ENCODE results near the gene RRP7A.
A peak's percentile ranks its signal among the peaks of the same experiment; 100 is the strongest.
"Not testable (repeated sequence)": the region's sequence is repeated elsewhere in the genome, so short reads cannot be mapped to it uniquely, and the experiment has no call there.

RRP7A gene, protein sequence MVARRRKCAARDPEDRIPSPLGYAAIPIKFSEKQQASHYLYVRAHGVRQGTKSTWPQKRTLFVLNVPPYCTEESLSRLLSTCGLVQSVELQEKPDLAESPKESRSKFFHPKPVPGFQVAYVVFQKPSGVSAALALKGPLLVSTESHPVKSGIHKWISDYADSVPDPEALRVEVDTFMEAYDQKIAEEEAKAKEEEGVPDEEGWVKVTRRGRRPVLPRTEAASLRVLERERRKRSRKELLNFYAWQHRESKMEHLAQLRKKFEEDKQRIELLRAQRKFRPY

DNA sequence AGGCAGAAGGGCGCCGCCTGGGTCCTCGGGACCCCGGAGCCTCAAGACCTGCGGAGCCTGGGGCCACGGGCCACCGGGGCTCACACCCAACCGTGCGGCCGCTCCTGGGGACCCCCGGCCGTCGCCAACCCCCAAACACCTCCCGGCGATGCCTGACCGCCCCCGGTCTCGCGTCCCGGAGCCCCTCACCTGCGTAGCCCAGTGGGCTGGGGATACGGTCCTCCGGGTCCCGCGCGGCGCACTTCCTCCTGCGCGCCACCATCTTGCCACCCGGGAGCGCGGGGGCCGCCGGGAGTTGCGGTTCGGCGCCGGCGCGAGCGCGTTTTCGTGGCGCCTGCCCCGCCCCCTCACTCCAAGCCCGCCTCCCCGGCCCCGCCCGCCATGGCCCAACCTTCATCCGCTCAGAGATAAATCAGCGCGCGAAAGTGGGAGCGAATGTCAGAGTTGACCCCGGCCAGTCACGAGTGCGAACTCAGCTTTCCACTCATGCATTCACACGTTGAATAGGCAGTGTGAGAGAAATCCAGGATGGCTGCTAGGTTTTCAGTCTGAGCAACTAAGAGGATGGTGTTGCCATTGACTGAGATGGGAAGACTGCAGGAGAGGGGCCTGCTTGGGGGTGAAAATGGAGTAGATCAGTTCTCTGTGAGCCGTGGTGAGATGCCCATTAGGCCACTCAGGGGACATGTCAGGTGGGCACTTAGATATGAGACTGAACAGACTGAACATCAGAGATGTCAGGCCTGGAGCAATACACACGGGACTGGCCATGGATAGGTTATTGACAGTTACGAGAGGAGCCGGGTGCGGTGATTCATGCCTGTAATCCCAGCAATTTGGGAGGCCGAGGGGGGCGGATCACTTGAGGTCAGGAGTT lies at the start of gene RRP7A:
RRP7A (minus strand) TSS at position 272 of the 877 bp plus-strand sequence; CDS start at position 262, 10 bp downstream.
- peak; percentile 62 to 68 for DNase-seq (ENCODE audit: low read depth in 2 of 2)

DNA sequence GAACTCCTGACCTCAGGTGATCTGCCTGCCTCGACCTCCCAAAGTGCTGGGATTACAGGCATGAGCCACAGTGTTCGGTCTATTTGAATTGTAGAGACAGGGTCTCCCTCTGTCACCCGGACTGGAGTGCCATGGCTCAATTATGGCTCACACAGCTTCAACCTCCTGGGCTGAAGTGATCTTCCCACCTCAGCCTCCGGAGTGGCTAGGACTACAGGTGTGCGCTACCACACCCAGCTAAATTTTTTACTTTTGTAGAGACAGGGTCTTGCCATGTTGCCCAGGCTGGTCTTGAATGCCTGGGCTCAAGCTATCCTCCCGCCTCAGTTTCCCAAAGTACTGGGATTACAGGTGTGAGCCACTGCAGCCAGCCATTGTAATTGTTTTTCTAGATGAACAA lies 48.4 kb upstream of the RRP7A start:
- not testable (repeated sequence) for DNase-seq (ENCODE audit: low read depth in 2 of 2)

DNA sequence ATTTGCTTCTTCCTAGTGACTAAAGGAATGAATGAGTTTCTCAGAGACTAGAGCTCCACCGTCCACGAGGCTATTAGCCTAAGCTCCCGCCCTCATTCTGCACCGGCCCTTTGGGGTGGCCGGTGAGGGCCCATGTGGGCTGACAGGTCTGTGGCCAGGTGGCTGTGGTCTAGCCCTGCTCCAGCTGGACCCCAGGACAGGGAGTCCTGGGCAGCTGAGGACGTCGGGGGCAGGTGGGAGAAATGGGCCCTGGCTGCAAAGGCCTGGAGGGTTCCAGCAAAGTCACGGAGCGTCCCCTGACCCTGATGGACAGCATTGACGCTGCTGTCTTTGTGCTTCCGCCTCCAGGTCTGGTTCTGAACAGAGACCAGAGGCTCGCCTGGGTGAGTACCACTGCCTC lies 46.4 kb upstream of the RRP7A start:
- no peak for DNase-seq (ENCODE audit: low read depth in 2 of 2)

DNA sequence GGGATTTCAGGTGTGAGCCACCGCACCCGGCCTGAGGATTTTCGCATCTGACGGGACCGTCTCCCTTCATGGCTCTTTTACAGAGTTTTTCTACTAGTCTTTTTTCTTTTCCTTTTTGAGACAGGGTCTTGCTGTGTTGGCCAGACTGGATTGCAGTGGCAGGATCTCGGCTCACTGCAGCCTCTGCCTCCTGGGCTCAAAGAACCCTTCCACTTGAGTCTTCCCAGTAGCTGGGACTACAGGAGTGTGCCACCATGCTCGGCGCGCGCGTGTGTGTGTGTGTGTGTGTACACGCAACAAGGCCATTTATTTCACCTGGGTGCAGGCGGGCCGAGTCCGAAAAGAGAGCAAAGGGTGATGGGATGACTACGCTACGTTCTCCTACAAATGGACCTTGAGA lies 45.1 kb upstream of the RRP7A start:
- no peak for DNase-seq (ENCODE audit: low read depth in 2 of 2)

DNA sequence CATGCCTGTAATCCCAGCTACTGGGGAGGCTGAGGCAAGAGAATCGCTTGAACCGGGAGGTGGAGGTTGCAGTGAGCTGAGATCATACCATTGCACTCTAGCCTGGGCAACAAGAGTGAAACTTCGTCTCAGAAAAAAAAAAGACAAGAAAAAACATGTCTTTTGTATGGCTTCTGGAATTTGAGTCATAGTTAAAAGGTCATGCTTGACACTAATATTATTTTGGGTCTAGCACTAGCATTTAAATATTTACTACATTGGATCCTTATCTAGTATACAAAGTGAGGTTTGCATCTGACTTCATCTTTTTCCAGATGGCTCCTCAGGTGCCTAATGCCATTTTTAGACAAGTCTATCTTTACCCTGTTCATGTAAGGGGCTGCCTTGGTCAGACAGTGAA lies 44.3 kb upstream of the RRP7A start:
- DNase-seq (ENCODE audit: low read depth in 2 of 2), result not testable (repeated sequence)

DNA sequence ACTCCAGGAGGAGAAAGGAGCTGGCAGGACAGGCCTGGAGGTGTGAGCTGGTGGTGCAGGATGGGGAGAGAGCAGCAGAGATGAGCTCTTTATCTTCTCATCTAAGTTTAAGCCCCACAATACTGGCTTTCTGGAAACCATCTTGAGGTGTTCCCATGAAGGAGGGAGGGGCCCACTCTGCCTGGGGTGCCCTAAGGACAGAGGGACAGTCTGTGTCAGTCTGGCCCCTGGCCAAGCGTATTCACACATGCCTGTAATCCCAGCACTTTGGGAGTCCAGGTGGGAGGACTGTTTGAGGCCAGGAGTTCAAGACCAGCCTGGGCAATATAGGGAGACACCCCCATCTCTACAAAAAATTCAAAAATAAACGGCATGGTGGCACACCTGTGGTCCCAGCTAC lies 43.1 kb upstream of the RRP7A start:
- no peak for DNase-seq (ENCODE audit: low read depth in 2 of 2)

DNA sequence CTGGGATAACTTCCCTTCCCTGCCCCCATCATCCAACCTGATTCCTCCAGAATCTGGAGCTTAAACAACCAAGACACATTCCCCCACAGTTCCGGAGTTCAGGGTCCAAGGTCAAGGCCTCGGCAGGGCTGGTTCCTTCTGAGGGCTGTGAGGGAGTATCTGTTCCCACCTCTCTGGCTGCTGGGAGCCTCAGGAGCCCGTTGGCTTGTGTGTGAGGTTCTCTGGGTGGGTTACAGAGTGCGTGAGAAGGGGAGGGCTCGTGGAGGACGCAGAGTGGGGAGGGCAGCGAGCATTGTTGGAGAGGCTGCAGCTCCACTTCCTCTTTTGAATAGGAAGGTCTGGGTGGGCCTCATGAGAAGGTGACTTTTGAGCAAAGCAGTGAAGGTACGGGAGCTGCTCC lies 42.7 kb upstream of the RRP7A start:
- no peak for DNase-seq (ENCODE audit: low read depth in 2 of 2)

DNA sequence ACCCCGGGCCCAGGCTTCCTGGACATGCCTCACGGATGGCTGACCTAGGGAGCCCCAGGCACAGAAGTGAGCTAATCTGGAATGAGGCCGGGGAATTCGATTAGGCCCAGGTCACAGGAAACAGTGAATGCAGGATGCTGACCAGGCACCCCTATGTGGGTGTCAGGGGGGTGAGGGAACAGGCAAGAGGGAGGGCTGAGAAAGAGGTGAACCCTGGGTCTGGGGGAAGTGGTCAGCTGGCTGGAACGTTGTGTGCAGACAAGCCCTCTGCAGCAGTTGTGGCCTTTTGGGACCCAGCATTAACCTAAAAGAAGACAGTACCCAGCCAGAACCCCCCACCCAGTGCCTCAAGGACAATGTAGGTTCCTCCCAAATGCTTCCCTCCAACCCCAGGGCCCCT lies 42.3 kb upstream of the RRP7A start:
- DNase-seq (ENCODE audit: low read depth in 2 of 2), result no peak

DNA sequence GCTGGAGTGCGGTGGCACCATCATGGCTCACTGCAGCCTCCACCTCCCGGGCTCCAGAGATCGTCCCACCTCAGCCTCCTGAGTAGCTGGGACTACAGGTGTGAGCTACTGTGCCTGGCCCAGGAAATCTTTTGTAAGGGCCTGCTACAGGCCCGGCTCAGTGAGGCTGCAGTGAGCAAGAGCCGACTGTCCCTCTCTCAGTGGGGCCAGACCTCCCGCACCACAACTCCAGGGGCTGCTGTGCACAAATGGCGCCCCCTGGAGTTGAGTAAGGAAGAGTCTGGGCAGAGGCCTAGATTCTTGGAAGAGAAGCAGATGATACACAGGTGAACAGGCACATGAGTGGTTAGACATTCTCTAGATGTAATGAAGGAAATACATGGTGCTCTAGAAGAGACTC lies 41.2 kb upstream of the RRP7A start:
- DNase-seq (ENCODE audit: low read depth in 2 of 2), result no peak

DNA sequence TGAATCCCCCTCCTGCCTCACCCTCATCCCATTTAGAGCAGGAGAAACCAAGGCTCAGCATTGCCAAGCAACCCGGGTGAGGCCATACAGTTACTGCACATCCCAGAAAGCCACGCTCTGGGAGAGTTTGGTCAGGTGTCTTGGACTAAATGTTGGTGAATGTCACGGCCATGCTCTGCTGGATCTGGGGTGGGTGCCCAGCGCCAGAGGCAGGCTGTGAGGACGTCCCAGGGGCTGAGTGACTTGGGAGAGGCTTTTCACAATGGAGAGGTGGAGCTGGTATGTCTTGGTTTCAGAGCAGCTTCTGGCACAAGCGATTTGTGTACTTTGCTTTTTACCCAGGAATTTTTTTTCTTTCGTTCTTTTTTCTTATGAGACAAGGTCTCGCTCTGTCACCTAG lies 40.8 kb upstream of the RRP7A start:
- no peak for DNase-seq (ENCODE audit: low read depth in 2 of 2)

DNA sequence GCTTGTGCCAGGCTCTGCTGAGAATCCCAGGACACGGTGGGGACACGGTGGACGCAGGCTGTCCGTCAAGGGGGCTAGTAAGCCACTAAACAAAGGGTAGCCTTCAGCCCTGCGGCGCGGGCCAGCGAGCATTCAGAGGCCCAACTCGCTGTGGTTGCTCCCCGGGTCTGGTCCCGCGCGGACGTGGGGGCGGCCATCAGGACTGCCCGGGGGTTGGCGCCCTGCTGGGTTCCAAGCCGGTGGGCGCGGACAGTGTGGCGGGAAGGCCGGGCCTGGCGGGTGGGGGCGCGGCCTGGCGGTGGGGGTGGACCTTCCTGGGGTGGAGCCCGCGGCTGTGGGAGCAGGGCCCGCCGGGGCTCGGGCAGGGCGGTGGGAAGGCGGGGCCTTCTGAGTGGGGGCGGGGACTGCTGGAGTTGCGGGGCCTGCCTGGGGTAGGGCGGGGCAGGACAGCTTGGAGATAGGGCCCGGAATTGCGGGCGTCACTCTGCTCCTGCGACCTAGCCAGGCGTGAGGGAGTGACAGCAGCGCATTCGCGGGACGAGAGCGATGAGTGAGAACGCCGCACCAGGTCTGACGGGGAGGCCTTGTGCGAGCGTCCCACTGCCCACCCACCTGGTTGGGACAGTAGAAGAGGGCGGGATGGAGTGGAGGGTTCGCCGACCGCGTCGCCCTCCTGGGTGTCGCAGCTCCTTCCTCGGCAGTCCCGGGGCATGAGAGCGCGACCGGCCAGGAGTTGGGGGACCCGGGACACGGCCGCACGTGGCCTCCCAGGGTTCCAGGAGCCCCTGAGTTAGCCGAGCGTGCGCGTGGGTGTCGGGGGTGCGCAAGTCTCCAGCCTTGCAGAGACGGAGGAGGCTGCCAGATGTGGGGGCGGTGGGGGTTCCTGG lies 34.1 kb upstream of the RRP7A start, which contains the start of gene SERHL2:
SERHL2 (plus strand) TSS at position 482 of the 887 bp plus-strand sequence; CDS start at position 547, 65 bp downstream.
- DNase-seq (ENCODE audit: low read depth in 2 of 2), result peak; percentile 57 to 63

DNA sequence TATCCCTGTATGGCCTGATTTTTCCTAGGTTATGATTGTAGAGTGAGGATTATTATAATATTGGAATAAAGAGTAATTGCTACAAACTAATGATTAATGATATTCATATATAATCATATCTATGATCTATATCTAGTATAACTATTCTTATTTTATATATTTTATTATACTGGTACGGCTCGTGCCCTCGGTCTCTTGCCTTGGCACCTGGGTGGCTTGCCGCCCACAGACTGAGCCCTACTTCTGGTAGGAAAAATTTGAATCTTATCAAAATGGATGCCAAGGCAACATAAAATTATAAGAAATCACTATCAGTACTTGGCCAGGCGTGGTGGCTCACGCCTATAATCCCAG lies 32.7 kb upstream of the RRP7A start:
- not testable (repeated sequence) for DNase-seq (ENCODE audit: low read depth in 2 of 2)

DNA sequence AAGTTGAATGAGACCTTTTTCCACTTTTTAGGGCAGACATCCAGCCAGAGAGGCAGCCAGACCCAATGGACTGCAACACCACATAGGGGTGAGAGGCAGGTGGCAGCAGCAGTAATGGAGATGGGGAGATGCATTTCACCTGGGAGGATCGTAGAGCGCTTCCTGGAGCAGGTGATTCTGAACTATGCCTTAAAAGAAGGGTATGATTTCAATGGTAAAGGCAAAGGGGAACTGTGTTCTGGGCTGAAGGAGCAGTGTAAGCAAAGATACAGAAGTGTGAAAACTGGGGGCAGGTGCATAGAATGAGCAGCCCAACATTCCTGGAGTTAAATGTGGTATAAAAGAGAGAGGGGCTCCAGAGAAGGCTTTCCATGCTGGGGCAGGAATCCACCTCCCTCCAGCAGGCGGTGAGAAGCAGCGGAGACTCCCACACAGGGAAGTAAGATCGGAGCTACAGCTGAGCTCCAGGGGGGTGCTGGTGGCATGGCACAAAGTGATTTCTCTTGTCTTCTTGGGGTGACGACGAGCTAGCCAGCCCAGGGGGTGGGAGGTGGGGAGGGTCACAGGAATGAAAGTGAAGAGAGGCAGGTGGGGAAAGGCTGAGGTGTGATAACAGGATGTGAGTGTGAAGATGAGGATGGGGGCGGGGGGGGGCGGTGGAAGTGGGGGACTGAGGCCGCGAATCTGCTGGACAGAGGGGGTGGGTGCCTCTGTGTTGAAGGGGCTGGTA lies 29.9 kb upstream of the RRP7A start:
- DNase-seq (ENCODE audit: low read depth in 2 of 2), result no peak

DNA sequence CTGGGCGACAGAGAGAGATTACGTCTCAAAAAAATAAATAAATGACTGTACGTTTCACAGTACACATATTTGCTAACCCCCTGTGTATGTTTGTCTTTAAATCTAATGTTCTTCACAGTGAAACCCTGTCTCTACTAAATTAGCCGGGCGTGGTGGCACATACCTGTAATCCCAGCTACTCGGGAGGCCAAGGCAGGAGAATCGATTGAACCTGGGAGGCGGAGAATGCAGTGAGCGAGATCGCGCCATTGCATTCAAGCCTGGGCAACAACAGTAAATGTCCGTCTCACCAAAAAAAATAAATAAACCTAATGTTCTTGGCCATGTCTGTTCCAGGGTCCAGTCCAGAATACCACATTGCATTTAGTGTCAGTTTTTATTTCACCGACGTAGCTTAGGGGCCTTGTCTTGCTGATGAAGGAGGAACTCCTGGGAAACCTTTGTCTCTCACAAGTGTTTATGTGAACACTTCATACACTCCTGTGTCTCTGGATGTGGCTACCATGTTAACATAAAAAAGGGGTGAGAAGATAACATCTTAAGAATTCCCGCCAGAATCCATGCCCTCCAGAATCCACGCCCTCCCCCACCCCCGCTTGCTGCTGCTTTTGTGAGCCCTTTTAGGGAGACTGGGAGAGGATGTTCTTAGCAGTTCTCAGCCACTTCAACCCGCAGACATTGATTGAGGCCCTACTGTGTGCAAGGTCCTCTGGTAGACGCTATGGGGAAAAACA lies 29.2 kb upstream of the RRP7A start:
- no peak for DNase-seq (ENCODE audit: low read depth in 2 of 2)

DNA sequence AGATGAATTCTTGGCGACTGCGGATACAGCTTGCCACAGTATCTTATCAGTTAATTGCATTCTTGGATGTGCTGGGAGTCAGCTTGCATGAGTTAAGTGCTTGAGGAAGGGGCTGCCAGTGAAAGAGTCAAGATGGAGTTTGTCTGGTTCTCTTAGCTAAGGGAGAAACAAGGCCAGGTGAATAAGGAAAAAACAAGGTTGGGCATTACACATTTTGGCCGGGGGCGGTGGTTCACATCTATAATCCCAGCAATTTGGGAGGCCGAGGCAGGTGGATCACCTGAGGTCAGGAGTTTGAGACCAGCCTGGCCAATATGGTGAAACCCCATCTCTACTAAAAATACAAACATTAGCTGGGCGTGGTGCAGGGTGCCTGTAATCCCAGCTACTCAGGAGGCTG lies 28.5 kb upstream of the RRP7A start:
- not testable (repeated sequence) for DNase-seq (ENCODE audit: low read depth in 2 of 2)

DNA sequence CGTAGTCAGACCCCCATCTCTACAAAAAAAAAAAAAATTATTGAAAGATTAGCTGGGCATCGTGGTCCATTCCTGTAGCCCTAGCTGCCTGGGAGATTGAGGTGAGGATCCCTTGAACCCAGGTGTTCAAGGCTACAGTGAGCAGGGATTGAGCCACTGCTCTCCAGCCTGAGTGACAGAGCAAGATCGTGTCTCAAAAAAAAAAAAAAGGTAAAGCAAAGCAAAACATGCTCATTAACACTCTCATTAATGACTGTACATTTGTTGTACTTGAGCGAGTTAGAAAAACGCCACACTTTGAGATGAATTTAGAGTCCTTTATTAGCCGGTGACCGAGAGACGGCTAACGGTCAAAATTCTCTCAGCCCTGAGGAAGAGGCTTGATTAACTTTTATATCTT lies 28.0 kb upstream of the RRP7A start:
- no peak for DNase-seq (ENCODE audit: low read depth in 2 of 2)

DNA sequence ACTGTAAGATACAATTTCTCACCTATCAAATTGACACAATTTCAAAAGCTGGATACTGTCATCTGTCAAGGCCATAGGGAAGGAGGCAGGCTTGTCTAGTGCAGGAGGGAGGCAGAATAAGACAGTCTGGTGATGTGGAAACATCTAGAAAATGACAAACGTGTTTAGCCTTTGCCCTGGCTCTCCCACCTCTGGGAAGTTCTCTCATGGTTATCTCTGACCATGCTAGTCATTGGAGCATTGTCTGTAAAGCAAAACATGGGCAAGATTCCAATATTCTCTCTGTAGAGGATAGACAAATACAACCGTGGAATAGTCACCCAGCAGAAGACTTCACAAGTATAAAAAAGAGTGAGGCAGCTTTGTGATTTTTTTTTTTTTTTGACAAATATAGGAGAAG lies 25.1 kb upstream of the RRP7A start:
- no peak for DNase-seq (ENCODE audit: low read depth in 2 of 2)

DNA sequence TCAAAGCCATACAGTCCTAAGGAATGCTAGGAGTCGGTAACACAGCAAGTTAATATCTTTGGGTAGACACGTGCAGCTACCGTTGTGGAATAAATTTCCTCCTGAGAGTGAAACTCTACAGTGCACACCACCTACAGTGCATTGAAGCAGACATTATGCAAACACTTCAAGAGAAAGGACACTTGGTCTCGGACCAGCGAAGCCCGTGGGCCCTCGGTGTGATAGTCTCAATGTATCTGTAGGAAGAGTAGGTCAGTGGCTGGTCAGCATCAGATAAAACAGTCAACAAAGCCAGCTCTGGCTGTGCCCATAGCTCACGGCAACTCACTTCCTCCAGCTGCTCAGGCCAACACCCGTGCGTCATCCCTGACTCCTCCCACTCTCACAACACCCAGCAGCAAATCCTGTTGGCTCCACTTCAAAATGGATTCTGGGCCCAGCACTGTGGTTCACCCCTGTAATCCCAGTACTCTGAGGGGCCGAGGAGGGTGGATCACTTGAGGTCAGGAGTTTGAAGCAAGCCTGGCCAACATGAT lies 19.7 kb upstream of the RRP7A start:
- not testable (repeated sequence) for DNase-seq (ENCODE audit: low read depth in 2 of 2)

DNA sequence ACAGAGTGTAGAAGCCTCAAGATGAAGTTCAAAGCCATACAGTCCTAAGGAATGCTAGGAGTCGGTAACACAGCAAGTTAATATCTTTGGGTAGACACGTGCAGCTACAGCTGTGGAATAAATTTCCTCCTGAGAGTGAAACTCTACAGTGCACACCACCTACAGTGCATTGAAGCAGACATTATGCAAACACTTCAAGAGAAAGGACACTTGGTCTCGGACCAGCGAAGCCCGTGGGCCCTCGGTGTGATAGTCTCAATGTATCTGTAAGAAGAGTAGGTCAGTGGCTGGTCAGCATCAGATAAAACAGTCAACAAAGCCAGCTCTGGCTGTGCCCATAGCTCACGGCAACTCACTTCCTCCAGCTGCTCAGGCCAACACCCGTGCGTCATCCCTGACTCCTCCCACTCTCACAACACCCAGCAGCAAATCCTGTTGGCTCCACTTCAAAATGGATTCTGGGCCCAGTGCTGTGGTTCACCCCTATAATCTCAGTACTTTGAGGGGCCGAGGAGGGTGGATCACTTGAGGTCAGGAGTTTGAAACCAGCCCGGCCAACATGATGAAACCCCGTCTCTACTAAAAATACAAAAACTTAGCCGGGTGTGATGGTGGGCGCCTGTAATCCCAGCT lies 17.7 kb upstream of the RRP7A start:
- DNase-seq (ENCODE audit: low read depth in 2 of 2), result not testable (repeated sequence)

DNA sequence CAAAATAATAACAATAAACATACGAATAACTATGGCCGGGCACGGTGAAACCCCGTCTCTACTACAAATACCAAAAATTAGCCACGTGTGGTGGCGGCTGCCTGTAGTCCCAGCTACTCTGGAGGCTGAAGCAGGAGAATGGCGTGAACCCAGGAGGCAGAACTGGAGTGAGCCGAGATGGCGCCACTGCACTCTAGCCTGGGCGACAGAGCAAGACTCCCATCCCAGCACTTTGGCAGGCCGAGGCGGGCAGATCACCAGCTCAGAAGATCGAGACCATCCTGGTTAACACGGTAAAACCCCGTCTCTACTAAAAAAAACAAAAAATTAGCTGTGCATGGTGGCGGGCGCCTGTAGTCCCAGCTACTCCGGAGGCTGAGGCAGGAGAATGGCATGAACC lies 17.0 kb upstream of the RRP7A start:
- not testable (repeated sequence) for DNase-seq (ENCODE audit: low read depth in 2 of 2)

Measured in stimulated activated CD8-positive, alpha-beta memory T cell treated with anti-CD3 and anti-CD28 coated beads, Interleukin-15, amount 100 ng/mL, for 4 hours (primary cell).